GM18951 (cell line): ENCODE measurements around the gene E2F4.

Source experiments
- POLR2A ChIP-seq: IDR thresholded peaks from 4 replicates; pipeline ENCODE4 v1.6.1; 2011; ENCODE audit warnings: mild to moderate bottlenecking; ENCODE audit not compliant: insufficient read length, insufficient read depth; ENCODE audit errors: extremely low read depth
- in situ Hi-C: fragments of 300-500 bp; cut with MboI; formaldehyde crosslinking; loops from one replicate; pipeline ENCODE4 v1.12.0; 2022; ENCODE audit warnings: low sequenced_read_pairs, mixed read lengths, inconsistent platforms; ENCODE audit not compliant: unreplicated experiment

E2F4 gene

GRCh38 chr16:67228034-67228785, 36.3 kb downstream of the E2F4 start:
- in situ Hi-C loops: no loop called here
- no peak for TF ChIP-seq POLR2A

DNA sequence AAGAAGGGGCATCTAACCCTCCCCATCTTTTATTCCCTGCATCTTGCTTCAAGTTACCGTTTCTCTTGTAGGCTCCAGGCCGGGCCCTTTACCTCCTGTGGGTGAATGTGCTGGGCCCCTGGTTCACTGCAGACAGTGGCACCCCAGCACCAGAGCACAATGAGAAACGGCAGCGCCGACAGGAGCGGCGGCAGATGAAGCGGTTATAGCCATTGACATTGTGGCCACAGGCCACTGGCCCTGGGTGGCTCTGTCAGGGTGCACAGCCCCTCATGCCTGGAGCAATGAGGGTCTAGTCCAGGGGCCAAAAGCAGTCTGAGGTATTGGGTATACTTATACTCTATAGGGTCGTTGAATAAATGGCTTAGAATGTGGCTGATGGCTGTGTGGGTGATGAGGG, 37.0 kb downstream of the E2F4 start:
- in situ Hi-C loops: no loop called here
- TF ChIP-seq POLR2A: no peak

GRCh38 chr16:67229906-67230808, 38.2 kb downstream of the E2F4 start:
- in situ Hi-C loops: no loop called here
- TF ChIP-seq POLR2A: no peak

DNA sequence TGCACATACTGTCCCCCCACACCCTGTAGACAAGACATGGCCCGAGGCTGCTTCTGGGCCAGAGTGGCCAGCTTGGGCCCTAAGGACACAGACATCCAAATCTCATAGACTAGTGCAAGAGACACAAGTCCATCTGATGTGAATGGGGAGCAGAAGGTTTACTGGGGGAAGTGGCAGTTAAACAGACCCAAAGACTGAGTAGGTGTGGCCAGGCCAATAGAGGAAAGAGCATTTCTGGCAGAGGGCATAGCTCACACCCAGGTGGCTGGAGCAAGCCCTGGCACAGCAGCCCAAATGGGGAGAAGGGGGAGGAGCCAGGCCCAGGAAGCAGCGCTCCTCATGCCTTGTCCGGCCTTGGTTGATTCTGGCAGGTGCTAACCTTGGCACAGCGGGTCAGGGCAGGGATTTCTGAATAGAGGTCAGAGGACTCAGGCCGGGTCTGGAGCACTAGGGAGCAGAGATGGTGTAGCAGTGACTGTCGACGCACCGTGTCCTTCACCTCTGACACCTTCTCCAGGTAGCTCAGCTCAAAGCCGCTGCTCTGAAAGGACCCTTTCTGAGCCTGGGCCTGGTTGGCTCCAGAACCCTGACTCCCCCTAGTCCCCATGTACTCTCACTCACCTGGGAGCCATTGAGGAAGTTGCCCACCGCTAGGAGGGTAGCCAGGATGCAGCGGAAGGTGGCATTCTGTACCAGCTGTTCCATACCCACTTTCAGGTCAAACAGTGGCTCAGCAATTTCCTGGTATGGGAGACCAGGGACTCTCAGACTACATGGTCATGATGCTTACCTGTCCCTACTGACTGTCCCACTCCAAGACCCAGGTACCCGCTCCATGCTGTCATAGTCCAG, 39.1 kb downstream of the E2F4 start:
- in situ Hi-C loops: no loop called here
- TF ChIP-seq POLR2A: peak; percentile 26

- TF ChIP-seq POLR2A: no peak
- in situ Hi-C loops: no loop called here
Observed at GRCh38 chr16:67233596-67233995, 41.6 kb downstream of the E2F4 start.

- TF ChIP-seq POLR2A: no peak
- in situ Hi-C loops: no loop called here
Observed at GRCh38 chr16:67234180-67234597, 42.2 kb downstream of the E2F4 start.

GRCh38 chr16:67235816-67236562, 44.0 kb downstream of the E2F4 start:
- in situ Hi-C loops: no loop called here
- no peak for TF ChIP-seq POLR2A

DNA sequence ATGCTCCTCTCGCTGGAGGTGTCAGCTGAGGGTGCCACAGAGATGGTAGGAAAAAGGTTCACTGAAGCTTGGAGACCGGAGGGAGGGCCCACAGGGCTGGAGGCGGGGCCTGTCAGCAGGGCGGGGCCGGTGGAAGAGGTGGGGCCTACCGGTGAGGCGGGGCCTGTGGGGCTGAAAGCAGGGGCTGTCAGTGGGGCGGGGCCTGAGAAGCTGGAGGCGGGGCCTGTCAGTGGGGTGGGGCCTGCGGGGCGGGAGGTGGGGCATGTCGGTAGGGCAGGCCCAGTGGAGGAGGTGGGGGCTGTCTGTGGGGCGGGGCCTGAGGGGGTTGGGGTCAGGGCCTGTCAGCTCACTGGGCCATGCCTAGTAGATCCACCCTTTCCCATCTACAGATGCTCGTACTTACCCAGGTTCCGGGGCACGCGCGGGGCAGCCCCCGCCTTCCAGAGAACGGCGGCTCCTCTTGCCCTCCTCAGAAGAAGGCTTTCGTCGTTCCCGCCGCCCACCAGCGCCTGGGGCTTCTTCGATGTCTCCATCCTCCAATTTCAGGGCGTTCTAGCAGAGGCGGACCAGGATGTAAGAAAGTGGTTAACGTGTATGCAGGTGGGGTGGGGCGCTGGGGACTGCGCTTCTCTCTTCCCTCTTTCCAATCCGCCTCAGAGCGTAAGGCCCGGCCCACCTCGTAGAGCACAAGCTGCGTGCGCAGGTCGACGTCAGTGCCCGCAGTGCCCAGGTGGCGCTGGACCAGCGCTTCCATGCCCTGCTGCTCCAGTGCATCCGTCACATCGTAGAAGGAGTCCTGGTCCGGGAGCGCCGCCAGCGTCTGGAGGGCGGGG, 44.8 kb downstream of the E2F4 start:
- TF ChIP-seq POLR2A: no peak
- in situ Hi-C loops: no loop called here

DNA sequence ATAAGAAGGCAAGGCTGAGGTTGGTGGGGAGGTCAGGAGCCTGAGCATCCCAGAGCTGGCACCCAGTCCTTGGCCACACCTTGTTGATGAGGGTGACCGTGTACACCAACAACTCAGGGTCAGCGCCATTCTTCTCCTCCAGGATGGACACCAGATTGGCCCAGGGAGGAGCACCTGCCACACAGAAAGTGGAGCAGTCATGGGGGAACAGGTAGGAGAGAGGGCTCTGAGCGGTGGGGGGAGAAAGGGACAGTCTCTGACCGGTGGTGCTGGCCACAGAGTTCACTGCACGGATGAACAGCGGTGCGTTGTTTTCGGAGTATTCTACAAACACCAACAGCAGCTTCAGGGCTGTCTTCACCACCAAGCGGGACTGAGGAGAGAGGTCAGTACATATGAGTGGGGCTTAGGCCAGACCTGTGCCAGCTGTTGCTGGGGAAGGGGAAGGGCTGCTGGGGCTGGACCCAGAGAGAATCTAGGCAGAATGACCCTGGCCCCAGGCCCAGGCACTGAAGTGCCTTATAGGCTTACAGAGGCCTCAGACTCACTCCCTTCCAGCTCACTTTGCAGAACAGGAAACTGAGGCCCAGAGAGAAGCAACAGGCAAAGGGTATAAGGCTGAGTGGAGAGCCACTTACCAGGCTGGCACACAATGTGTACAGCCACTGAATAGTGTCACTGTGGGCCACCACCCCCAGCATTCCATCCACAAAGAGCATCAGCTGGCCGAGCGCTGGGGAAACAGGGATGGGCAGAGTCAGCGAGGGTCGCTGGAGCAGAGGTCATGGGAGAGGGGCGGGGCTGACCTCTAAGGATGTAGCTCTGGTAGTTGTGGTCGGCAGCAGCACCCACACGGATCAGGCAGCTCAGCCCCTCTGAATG, 45.7 kb downstream of the E2F4 start:
- in situ Hi-C loops: no loop called here
- no peak for TF ChIP-seq POLR2A

DNA sequence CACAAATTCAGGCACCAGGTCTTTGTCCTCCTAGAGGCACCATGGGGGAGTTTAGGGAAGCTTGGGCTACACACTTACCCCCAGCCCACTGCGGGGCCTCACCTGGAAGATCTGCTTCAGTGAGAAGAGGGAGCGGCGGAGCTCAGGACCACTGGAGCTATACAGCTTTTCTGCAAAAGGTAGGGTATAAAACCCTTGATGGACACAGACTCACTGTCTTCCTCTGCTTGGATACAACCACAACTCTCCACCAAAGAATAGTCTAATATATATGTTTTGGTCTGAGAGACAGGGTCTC, 46.3 kb downstream of the E2F4 start:
- TF ChIP-seq POLR2A: no peak
- in situ Hi-C loops: no loop called here
